ENCODE results near the gene FNIP1.

The FNIP1 gene

DNA sequence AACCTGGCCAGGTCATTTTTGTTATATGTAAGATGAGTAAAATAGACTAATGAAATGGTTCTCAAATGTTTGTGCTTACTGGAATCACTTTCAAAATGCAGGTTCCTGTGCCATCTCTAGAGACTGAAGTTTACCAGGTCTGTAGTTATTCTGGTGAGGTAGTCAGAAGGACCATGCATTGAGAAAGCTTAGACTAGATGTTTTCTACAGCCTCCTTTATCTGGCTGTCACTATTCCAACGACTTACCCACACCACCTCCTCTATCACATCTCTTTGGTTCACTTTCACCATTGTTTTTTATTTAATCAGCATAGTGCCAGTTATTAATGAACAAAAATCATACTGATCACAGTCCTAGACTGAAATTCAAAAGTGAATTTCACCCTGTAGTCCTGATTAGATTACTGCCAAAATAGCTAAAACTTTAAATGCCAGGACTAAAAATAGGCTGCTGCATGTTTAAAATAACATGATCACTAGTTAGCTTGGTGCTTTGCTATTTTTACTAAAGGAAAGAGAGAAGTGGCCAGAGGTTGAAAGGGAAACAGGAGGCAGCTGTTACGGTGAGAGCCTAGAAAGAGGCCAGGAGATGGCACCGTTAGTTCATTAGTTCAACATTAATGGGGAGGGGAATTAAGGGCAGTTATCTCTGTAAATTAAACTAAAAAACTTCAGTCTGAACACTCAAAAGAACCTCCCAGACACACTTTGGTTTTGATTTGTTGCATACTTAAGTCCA lies 13.9 kb upstream of the FNIP1 start:
- no peak overlapping the region for H3K27ac ChIP-seq (ENCODE audit: low read length)
- no peak overlapping the region for H3K9ac ChIP-seq (ENCODE audit: low read length)
- H3K4me2 ChIP-seq (ENCODE audit: low read depth, low read length), result peak overlapping the region; percentile 46; the same call in 1 of the 2 replicates
- H2AFZ ChIP-seq (ENCODE audit: low read length), result no peak overlapping the region
- H3K9me2 ChIP-seq (replicated peaks; ENCODE audit: insufficient read depth, low read length), result no peaks in the 10 kb centered on the region
- H3K79me2 ChIP-seq (ENCODE audit: low read length), result no peaks in the 10 kb centered on the region
- H3K36me3 ChIP-seq (replicated peaks; ENCODE audit: insufficient read depth, low read length), result no peaks in the 10 kb centered on the region
- no peaks in the 10 kb centered on the region for H3K9me3 ChIP-seq (replicated peaks; ENCODE audit: insufficient read depth, low read length)
- DNase-seq, result peak; percentile 50
- no peaks in the 10 kb centered on the region for H3K27me3 ChIP-seq (replicated peaks; ENCODE audit: insufficient read depth, low read length)
- H4K20me1 ChIP-seq (ENCODE audit: insufficient read depth, low read length), result no peaks in the 10 kb centered on the region
- H3K4me3 ChIP-seq (ENCODE audit: low read length), result no peak overlapping the region
- peaks cover 28% of the 10 kb centered on the region for H3K4me1 ChIP-seq (ENCODE audit: low read length)
- TF ChIP-seq CTCF (IDR thresholded peaks at IDR 0.05; ENCODE audit: low read length), result peak; percentile 64
- TF ChIP-seq EZH2 (optimal IDR thresholded peaks at IDR 0.05; ENCODE audit: low read depth, low read length), result no peak
- peaks cover 5% of the 10 kb centered on the region; the same call in 1 of the 2 replicates for H3F3A ChIP-seq (ENCODE audit: insufficient read depth, low read length)

GRCh38 chr5:131795879-131796792 lies 681 bp downstream of the FNIP1 start:
- no peaks in the 10 kb centered on the region; the same call in 1 of the 2 replicates for H4K20me1 ChIP-seq (ENCODE audit: insufficient read depth, low read length)

DNA sequence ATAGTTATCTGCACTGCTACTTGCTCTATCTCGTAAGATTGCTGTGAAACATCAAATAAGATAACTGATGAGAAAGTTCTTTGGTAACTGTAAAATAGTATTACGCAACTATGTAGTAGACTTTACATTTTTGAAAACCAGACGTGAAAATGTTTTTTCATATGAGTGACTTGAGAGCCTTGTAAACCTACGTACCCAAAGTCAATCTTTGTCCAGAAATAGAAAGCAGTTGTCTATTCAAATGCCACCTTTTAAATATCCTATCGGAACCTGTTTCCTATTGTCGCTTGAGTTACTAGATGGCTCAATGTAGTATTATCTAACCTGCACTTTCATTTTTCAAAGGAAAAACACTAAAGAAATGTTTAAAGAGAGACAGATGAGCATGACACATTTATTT lies 1.6 kb downstream of the FNIP1 start:
- Histone ChIP-seq H4K20me1 (ENCODE audit: insufficient read depth, low read length) (no peaks in the 10 kb centered on the region; the same call in 1 of the 2 replicates), H2AFZ (ENCODE audit: low read length) (no peak overlapping the region), H3K9me2 (replicated peaks; ENCODE audit: insufficient read depth, low read length) (no peaks in the 10 kb centered on the region), H3K27ac (ENCODE audit: low read length) (no peak overlapping the region), H3K4me1 (ENCODE audit: low read length) (peaks cover 17% of the 10 kb centered on the region), H3F3A (ENCODE audit: insufficient read depth, low read length) (no peaks in the 10 kb centered on the region), H3K79me2 (ENCODE audit: low read length) (peaks cover 65% of the 10 kb centered on the region), H3K36me3 (replicated peaks; ENCODE audit: insufficient read depth, low read length) (no peaks in the 10 kb centered on the region), H3K27me3 (replicated peaks; ENCODE audit: insufficient read depth, low read length) (no peaks in the 10 kb centered on the region), H3K9me3 (replicated peaks; ENCODE audit: insufficient read depth, low read length) (no peaks in the 10 kb centered on the region), H3K4me2 (ENCODE audit: low read depth, low read length) (peak overlapping the region; percentile 70), H3K9ac (ENCODE audit: low read length) (no peak overlapping the region), H3K4me3 (ENCODE audit: low read length) (peak overlapping the region; percentile 92)
- DNase-seq, result no peak
- TF ChIP-seq CTCF (IDR thresholded peaks at IDR 0.05; ENCODE audit: low read length) (no peak), EZH2 (optimal IDR thresholded peaks at IDR 0.05; ENCODE audit: low read depth, low read length) (no peak), EZH2phosphoT487 (IDR thresholded peaks at IDR 0.05; ENCODE audit: low read length) (no peak)

More at GRCh38 chr5:131795879-131796792, 681 bp downstream of the FNIP1 start:
- Histone ChIP-seq H2AFZ (ENCODE audit: low read length) (peak overlapping the region; percentile 85), H3K9me3 (replicated peaks; ENCODE audit: insufficient read depth, low read length) (no peaks in the 10 kb centered on the region), H3K79me2 (ENCODE audit: low read length) (peaks cover 56% of the 10 kb centered on the region), H3K27ac (ENCODE audit: low read length) (peak overlapping the region; percentile 67), H3K4me3 (ENCODE audit: low read length) (peak overlapping the region; percentile 92), H3K9ac (ENCODE audit: low read length) (peak overlapping the region; percentile 92), H3K4me2 (ENCODE audit: low read depth, low read length) (peak overlapping the region; percentile 70), H3F3A (ENCODE audit: insufficient read depth, low read length) (no peaks in the 10 kb centered on the region), H3K9me2 (replicated peaks; ENCODE audit: insufficient read depth, low read length) (no peaks in the 10 kb centered on the region), H3K27me3 (replicated peaks; ENCODE audit: insufficient read depth, low read length) (no peaks in the 10 kb centered on the region), H3K36me3 (replicated peaks; ENCODE audit: insufficient read depth, low read length) (no peaks in the 10 kb centered on the region), H3K4me1 (ENCODE audit: low read length) (peaks cover 17% of the 10 kb centered on the region)
- TF ChIP-seq EZH2phosphoT487 (IDR thresholded peaks at IDR 0.05; ENCODE audit: low read length), result no peak
- no peak for TF ChIP-seq EZH2 (optimal IDR thresholded peaks at IDR 0.05; ENCODE audit: low read depth, low read length)
- TF ChIP-seq CTCF (IDR thresholded peaks at IDR 0.05; ENCODE audit: low read length), result no peak
- peak; percentile 49 for DNase-seq
